ENCODE measurements around the gene PLOD3.

Gene PLOD3

GRCh38 chr7:101235050-101235449 is 17.7 kb upstream of the PLOD3 start:
- TF ChIP-seq, protein P1, sequence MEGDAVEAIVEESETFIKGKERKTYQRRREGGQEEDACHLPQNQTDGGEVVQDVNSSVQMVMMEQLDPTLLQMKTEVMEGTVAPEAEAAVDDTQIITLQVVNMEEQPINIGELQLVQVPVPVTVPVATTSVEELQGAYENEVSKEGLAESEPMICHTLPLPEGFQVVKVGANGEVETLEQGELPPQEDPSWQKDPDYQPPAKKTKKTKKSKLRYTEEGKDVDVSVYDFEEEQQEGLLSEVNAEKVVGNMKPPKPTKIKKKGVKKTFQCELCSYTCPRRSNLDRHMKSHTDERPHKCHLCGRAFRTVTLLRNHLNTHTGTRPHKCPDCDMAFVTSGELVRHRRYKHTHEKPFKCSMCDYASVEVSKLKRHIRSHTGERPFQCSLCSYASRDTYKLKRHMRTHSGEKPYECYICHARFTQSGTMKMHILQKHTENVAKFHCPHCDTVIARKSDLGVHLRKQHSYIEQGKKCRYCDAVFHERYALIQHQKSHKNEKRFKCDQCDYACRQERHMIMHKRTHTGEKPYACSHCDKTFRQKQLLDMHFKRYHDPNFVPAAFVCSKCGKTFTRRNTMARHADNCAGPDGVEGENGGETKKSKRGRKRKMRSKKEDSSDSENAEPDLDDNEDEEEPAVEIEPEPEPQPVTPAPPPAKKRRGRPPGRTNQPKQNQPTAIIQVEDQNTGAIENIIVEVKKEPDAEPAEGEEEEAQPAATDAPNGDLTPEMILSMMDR (IDR thresholded peaks at IDR 0.05; ENCODE audit: low read length) = peak; percentile 43; the same call in 1 of the 2 replicates
- TF ChIP-seq EZH2 (IDR thresholded peaks at IDR 0.05; ENCODE audit: borderline replicate concordance, low read length) = no peak
- Histone ChIP-seq H3K4me2 (ENCODE audit: low read length) (no peak overlapping the region), H3K27me3 (ENCODE audit: insufficient read depth, low read length) (no peaks in the 10 kb centered on the region), H2AFZ (ENCODE audit: low read length) (no peak overlapping the region), H3K79me2 (ENCODE audit: insufficient read depth, low read length) (no peaks in the 10 kb centered on the region), H3K9me2 (ENCODE audit: low read depth, low read length) (no peaks in the 10 kb centered on the region), H4K20me1 (ENCODE audit: insufficient read depth, low read length) (no peaks in the 10 kb centered on the region), H3F3A (ENCODE audit: insufficient read depth, low read length) (no peaks in the 10 kb centered on the region), H3K9ac (ENCODE audit: low read length) (no peak overlapping the region), H3K4me3 (ENCODE audit: low read depth, low read length, poor library complexity, severe bottlenecking) (no peak overlapping the region), H3K27ac (ENCODE audit: low read depth, low read length, poor library complexity, severe bottlenecking) (no peak overlapping the region), H3K9me3 (ENCODE audit: low read length) (no peaks in the 10 kb centered on the region), H3K36me3 (ENCODE audit: insufficient read depth, low read length) (peaks cover 37% of the 10 kb centered on the region), H3K4me1 (ENCODE audit: insufficient read depth, low read length, severe bottlenecking) (no peaks in the 10 kb centered on the region)

- no peak overlapping the region for H3K4me2 ChIP-seq (ENCODE audit: low read length)
These were observed 17.3 kb upstream of the PLOD3 start for GRCh38 chr7:101234636-101235035.

GRCh38 chr7:101233907-101234547 is 16.6 kb upstream of the PLOD3 start:
- peaks cover 27% of the 10 kb centered on the region for H3K36me3 ChIP-seq (ENCODE audit: insufficient read depth, low read length)
- H3K79me2 ChIP-seq (ENCODE audit: insufficient read depth, low read length) = no peaks in the 10 kb centered on the region
- no peak overlapping the region for H3K4me2 ChIP-seq (ENCODE audit: low read length)
- no peaks in the 10 kb centered on the region for H3K9me3 ChIP-seq (ENCODE audit: low read length)
- H4K20me1 ChIP-seq (ENCODE audit: insufficient read depth, low read length) = no peaks in the 10 kb centered on the region
- H2AFZ ChIP-seq (ENCODE audit: low read length) = no peak overlapping the region
- no peak overlapping the region for H3K27ac ChIP-seq (ENCODE audit: low read depth, low read length, poor library complexity, severe bottlenecking)
- H3K4me3 ChIP-seq (ENCODE audit: low read depth, low read length, poor library complexity, severe bottlenecking) = no peak overlapping the region
- no peaks in the 10 kb centered on the region for H3K27me3 ChIP-seq (ENCODE audit: insufficient read depth, low read length)
- no peaks in the 10 kb centered on the region for H3K9me2 ChIP-seq (ENCODE audit: low read depth, low read length)
- H3F3A ChIP-seq (ENCODE audit: insufficient read depth, low read length) = no peaks in the 10 kb centered on the region
- H3K4me1 ChIP-seq (ENCODE audit: insufficient read depth, low read length, severe bottlenecking) = no peaks in the 10 kb centered on the region
- H3K9ac ChIP-seq (ENCODE audit: low read length) = no peak overlapping the region
- no peak for TF ChIP-seq EZH2 (IDR thresholded peaks at IDR 0.05; ENCODE audit: borderline replicate concordance, low read length)
- TF ChIP-seq, protein P1 (IDR thresholded peaks at IDR 0.05; ENCODE audit: low read length) = no peak

More at GRCh38 chr7:101234636-101235035, 17.3 kb upstream of the PLOD3 start:
- Histone ChIP-seq H2AFZ (ENCODE audit: low read length) (no peak overlapping the region), H4K20me1 (ENCODE audit: insufficient read depth, low read length) (no peaks in the 10 kb centered on the region), H3K4me1 (ENCODE audit: insufficient read depth, low read length, severe bottlenecking) (no peaks in the 10 kb centered on the region), H3K4me3 (ENCODE audit: low read depth, low read length, poor library complexity, severe bottlenecking) (no peak overlapping the region), H3K9ac (ENCODE audit: low read length) (no peak overlapping the region), H3F3A (ENCODE audit: insufficient read depth, low read length) (no peaks in the 10 kb centered on the region), H3K9me3 (ENCODE audit: low read length) (no peaks in the 10 kb centered on the region), H3K27me3 (ENCODE audit: insufficient read depth, low read length) (no peaks in the 10 kb centered on the region), H3K27ac (ENCODE audit: low read depth, low read length, poor library complexity, severe bottlenecking) (no peak overlapping the region), H3K36me3 (ENCODE audit: insufficient read depth, low read length) (peaks cover 33% of the 10 kb centered on the region), H3K9me2 (ENCODE audit: low read depth, low read length) (no peaks in the 10 kb centered on the region), H3K79me2 (ENCODE audit: insufficient read depth, low read length) (no peaks in the 10 kb centered on the region)
- TF ChIP-seq, protein P1 (IDR thresholded peaks at IDR 0.05; ENCODE audit: low read length) = no peak
- TF ChIP-seq EZH2 (IDR thresholded peaks at IDR 0.05; ENCODE audit: borderline replicate concordance, low read length) = no peak
